Stimulated activated CD4-positive, alpha-beta T cell treated with anti-CD3 and anti-CD28 coated beads, Interleukin-15, amount 100 ng/mL, for 1 hour (primary cell): ENCODE results near the gene AQP3.
"Not testable (repeated sequence)": the region's sequence is repeated elsewhere in the genome, so short reads cannot be mapped to it uniquely, and the experiment has no call there.

Source experiments
- DNase-seq, 2 donors: peaks; one replicate each; pipeline ENCODE4 v3.0.0-alpha.2; 2020; ENCODE audit warnings: low read depth in 1 of 2, low spot score in 1 of 2

Gene AQP3

DNA sequence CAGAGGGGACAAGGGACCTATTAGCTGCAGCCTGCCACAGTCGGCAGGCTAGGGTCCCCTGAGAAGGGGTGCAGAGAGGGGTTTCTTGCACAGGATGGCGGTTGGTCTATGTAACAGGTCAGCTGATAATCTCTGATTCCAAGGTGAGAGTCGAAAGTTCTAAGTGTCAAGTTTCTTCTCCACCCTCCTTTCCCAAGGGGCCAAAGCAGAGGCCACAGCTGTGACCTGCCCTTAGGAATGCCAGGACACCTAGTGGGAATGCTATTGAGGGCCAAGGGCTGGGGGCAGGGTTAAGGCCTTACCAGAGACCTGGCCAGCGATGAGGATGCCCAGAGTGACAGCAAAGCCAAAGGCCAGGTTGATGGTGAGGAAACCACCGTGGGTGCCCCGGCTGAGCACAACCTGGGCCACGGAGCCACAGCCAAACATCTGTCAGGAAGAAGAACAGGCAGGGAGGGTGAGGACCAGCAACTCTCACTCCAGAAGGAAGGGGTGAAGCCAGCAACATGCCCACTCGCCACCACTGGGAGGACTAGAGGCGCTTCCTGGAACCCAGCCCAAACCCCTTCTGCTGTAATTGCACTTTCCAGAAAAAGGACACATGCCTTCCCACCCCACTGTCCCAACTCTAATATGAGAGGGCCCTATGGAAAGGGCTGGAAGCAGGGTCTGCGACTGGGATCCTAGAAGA lies 3.8 kb downstream of the AQP3 start:
- DNase-seq = no peak

DNA sequence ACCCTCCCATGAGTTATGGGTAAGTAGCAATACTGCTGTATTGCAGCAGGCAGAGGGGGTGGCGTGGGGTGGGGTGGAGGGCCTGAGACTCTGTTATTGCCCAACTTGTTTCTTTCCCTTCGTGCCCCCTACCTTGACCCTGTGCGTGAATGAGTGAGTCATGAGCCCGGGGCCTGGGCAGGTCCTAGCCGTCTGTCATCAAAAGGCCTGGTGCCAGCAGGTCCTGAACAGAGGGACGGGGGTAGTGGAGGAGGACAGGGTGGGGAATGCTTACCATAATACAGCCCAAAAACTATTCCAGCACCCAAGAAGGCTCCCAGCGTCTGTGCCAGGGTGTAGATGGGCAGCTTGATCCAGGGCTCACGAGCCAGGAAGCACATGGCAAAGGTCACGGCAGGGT lies 4.3 kb downstream of the AQP3 start:
- DNase-seq = no peak

DNA sequence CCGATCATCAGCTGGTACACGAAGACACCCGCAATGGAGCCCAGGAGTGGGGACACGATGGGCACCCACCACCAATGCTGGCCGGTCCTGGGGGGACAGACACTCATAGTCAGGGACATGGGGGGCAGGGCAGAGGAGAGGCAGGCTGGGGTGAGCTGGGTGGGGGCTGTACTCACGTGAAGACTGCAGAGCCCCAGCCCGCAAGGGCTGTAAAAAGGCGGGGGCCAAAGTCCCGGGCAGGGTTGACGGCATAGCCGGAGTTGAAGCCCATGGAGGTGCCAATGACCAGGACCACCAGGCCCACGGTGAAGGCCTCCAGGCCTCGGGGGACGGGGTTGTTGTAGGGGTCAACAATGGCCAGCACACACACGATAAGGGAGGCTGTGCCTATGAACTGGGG lies 5.3 kb downstream of the AQP3 start:
- DNase-seq = no peak

DNA sequence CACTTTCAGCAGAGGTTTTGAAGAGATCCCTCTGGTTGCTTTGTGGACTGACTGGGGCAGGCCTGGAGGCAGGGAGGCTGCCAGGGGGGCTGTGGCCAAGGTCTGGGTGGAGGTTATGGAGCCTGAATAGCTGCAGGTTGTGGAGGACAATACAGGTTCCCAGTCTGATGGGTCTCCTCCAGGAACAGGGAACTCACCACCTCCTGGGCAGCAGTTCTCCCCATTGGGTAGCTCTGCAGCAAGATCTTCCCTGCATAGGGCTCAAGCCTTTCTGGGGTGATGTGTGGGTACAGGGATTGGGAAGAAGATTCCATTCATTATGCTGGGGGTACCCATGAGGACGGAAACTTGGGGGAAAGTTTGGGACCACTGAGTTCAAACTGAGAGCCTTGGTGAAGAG lies 6.8 kb downstream of the AQP3 start:
- no peak for DNase-seq

DNA sequence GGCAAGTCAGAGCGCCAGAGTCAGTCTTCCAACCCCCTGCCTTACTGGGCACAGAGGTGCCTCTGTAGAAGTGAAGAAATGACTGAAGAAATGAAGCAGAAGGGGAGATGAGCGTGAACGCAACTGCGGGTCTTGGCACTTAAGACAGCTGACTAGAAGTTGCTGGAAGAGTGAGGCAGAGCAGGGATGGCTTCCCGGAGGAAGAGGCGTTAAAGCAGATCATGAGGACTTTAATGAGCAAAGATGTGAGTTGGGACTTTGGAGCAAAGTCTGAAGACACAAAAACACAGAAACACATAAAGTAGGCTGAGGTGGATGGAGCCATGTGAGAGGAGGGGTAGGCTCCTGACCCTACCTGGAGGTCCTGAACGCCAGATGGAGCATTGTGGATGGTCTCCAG lies 7.2 kb downstream of the AQP3 start:
- DNase-seq = no peak

DNA sequence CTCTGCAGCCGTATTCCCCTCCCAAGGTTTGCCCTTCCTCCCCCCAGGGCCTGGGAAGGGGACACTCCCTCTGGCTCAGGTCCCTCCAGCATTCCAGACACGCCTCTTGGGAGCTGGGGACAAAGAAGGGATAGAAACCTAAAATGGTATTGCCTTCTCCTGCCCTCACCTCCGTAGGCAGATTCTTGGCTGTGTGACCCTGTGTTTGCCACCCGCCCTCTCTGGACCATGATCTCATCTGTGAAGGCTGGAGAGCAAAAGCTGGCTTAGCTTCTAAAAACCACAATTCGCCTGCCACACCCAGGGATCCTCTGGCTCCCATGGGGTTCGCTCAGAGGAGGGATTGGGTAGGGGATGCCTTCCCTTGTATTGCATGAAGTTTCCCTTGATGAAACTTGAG lies 7.7 kb downstream of the AQP3 start:
- DNase-seq = no peak

DNA sequence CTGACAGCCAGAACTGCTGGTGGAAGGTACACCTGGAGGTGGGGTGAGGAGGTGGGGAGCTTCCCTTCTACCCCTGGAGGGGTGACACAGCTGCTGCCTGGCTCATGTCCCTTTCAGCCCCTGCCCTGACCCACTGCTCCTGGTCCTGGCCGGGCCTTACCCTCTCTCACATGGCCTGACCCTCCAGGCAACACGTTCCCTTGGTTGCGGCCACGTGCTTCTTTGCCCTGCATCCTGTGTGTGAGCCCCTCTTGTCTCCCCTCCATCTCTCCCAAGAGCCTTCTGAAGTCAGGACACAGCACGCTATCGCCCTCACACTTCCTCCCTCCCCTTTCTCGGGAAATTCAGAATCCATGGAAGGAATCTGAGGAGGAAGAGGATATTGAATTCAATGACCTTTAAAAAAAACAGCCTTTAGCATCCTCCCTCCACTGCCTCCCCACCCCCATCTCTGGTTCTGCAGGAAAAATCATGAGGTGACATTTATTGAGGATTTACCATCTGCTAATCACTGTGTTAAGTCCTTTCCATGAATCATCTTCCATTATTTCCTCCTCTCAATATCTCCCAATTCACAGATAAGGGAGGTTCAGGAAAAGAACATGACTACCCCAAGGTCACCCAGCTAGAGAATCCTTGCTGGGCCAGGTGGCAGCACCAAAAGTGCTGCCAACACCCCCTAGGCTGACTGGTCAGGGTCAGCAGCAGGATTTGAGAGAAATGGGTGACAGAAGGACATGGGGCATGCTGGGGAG lies 8.3 kb downstream of the AQP3 start:
- DNase-seq = no peak

DNA sequence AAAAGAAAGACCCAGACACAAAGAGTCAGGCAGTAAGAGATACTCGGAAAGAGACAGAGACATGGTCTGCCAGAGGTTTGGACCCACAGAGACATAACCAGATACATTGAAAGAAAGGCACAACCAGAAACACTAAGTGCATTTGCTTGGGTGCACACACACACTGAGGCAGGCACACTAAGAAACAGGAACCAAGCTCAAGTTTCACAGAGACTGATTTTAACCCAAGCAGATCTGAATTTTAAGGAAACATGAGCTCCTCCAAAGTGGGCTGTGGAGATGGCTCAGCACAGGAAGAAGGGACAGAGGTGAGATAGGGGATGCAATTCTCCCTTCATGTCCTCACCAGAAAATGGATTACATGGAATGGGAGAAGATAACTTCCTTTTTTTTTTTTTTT lies 9.5 kb downstream of the AQP3 start:
- DNase-seq = no peak

DNA sequence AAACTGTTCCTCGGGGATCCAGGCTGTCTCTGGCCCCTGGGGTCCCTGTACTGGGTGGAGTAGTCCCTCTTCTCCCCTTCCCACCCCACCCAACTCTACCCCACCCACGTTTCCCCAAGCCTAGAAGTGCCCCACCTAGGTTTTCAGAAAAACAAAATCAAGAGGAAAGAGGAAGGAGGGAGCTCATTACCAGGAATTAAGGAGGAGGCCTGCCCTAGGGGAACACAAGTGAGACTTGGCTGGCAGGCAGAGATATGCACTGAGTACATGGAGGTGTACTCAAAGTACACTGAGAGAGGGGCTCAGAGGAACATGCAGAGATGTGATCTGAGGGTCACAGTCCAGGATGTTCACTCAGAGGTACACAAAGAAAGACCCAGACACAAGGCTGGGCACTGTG lies 10.2 kb downstream of the AQP3 start:
- no peak for DNase-seq

DNA sequence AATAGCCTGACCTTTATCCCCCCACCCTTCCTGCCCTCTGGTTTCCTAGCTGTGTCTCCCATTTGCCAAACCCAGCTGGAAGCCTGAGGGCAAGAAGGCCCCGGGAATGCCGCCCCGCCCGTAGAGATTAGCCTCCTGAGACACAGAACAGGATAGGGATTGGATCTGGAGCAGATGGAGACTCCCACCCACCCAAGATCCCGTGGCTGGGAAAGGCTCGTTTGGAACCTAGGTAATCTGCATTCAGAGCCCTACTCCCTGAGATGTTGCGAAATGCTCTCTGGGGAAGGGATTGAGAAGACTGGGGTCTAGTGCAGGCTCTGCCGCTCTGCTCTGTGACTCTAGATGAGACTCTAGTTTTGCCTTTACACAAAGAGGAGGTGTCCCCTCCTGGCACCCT lies 10.9 kb downstream of the AQP3 start:
- DNase-seq = no peak

DNA sequence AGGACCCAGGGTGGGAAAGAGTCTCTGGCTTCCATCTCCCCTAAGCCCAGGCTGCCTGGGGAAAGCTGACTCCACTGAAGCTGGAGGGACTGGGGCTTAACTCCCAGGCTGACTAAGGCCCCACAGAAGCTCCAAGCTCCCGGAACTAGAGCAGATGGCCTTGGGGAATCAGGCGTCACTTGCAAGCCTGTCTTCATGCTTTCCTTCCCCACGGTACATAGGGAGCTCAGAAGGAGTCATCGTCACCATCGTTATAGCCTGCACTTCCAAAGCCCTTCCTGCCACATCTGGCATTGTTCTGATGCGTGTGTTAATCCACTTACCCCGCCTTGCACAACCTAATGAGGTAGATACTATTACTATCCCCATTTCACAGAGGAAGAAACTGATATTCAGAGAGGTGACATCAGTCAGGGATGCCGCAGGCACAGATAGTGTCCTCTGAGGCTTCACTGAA lies 11.5 kb downstream of the AQP3 start:
- no peak for DNase-seq

DNA sequence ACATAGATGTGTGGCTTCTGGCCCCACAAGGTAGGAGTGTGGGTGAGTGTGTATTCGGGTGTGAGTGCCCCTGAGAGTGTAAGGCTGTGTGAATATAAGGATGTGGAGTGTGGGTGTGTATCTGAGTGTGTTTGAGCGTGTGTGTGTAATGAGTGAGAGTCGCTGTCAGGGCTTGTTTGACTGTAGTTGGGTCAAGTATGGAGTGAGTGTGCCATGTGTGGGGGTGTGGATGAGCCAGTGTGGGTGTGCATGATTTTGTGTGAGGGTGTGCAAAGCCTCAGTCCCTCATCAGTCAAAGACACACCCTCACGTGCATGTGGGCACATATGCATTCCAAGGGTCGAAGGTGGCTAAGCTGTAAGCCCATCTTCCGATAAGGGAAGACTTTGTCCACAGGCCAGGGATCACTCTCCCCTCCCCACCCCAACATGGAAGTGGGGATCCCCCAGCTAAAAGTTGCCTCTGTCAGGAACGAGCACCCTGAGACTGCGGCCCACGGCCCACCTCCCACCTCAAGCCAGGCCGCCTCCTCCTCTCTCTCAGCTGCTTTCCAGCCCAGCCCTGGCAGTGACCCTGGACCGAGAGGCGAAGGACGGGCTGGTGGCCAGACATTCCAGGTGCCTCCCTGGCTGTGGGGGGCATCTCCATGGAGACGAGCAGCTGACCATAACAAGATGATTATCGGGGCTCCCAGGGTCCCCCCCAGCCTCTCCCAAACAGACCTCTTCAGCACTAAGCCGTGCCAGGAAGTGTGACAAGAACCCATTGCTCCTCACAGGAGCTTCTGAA lies 12.9 kb downstream of the AQP3 start:
- DNase-seq = no peak

DNA sequence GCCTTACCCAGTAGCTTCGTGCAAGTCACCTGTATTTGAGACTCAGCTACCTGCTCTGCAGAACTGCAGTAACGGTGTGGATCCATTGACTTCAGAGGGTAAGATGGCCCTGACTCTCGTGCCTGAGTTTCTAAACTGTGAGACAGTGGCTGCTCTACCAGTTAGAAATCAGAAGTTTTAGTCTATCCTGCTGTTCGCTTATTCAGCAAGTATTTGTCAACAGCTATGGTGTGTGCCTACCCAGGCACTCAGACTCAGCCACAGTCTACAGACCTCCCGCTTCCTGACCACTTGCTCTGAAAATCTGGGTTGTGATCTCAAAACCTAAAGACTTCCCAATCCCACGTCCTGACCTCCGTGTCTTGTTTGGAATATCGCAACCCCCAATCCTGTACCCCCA lies 13.5 kb downstream of the AQP3 start:
- DNase-seq = no peak

DNA sequence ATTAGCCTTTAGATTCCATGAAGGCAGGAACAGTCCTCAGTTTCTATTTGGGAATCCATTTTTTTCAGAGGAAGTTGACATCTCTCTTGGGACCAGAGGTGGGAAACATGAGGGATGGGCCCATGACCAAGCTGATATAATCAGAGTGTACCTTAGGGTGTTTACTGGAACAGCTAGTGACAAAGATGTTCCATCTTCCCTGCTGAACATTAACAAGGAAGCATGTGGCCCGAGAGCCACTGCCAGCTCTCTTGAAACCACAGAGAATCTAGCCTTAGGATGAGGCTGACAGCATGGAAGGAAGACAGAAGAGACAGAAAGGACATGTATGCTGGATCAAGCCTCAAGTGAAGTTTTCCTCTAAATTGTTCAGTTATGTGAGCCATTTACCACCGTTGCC lies 16.0 kb downstream of the AQP3 start:
- DNase-seq = no peak

DNA sequence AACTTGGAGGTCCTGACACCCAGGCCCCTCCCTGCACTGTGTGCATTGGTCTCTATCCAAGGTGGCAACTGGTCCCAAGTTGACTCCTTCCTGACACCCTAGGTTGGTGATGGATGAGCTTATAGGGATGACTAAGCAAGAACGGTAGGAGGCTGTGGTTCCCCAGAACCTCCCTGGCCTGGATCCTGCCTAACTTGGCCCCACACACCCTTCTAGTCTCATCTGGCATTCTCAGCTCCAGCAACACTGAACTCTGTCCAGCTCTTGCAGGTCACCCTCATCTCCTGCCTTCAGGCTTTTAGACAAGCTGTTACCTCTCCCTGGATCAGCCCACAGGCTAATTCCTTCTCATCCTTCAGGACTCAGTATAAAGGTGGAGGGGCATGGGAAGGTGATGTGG lies 16.5 kb downstream of the AQP3 start:
- no peak for DNase-seq

DNA sequence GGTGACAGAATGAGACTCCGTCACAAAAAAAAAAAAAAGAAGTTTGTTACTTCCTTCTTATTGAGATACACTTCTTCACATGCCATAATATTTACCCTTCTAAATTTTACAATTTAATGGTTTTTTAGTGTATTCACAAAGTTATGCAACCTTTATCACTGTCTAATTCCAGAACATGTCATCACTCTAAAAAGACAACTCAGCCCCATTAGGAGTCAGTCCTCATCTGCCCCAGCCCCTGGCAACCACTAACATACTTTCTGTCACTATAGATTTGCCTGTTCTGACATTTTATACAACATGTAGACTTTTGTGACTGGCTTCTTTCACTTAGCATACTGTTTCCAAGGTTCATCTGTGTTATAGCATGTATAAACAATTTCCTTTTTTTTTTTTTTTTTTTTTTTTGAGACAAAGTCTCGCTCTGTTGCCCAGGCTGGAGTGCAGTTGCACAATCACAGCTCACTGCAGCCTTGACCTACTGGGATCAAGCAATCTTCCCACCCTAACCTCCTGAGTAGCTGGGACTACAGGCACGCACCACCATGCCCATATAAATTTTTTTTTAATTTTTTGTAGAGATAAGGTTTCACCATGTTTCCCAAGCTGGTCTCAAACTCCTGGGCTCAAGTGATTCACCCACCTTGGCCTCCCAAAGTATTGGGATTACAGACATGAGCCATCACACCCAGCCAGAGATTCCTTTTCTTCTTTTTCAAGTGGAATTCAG lies 18.0 kb downstream of the AQP3 start:
- no peak for DNase-seq

DNA sequence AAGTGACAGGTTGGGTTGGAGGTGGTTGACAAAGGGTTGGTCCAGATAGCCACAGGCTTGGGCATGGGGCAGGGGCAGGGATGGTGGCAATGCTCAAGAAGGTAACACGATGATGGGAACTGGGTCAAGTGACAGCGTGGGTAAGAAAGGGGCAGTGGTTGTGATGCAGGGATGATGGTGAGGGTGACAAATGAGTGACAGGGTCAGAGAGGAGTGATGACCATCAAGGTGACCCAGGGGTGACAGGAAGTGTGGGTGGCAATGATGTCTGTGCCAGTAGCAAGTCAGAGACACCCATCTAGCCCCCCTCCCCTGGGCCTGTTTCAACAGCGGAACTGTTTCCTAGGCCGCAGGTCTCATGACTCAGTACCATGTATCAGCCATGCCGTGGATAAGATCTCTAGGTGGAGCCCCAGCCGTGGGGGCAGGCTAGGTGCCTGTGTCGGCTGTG lies 20.5 kb downstream of the AQP3 start:
- no peak for DNase-seq

DNA sequence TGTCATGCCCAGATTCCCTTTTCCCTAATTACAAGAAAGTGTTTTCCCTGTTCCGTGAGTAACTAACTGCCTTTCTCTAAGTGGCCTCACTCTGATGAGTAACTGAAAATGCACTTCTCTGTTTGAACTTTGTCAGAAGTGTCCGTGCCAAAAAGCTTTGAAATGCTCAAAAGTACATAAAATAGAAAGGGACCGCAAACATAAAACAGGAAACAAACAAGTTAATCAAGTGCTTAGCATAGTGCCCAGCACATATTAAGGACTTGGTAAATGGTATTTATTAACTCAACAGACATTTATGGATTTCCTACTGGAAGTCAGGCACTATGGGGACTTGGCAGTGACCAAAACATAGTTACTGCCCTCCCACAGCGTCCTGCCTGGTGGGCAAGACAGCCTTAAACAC lies 22.3 kb downstream of the AQP3 start:
- no peak for DNase-seq

DNA sequence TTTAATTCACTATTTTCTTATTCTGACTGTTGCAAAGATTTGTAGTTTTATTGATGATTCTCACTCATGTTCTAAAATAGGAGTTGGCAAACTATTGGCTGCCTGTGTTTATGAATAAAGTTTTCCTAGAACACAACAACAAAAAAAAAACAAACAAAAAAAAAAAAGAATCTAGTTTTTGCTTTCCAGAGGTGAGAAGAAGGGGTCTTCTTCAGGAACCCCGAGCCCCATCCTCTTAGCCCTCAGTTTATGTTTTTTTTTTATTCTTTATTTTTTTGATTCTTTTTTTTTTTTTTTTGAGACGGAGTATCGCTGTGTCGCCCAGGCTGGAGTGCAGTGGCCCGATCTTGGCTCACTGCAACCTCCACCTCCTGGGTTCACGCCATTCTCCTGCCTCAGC lies 22.9 kb downstream of the AQP3 start:
- not testable (repeated sequence) for DNase-seq

DNA sequence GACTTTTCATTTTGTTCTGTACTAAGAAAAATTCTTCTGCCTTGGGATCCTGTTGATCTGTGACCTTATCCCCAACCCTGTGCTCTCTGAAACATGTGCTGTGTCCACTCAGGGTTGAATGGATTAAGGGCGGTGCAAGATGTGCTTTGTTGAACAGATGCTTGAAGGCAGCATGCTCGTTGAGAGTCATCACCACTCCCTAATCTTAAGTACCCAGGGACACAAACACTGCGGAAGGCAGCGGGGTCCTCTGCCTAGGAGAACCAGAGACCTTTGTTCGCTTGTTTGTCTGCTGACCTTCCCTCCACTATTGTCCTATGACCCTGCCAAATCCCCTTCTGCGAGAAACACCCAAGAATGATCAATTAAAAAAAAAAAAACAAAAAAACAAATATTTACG lies 23.4 kb downstream of the AQP3 start:
- not testable (repeated sequence) for DNase-seq

DNA sequence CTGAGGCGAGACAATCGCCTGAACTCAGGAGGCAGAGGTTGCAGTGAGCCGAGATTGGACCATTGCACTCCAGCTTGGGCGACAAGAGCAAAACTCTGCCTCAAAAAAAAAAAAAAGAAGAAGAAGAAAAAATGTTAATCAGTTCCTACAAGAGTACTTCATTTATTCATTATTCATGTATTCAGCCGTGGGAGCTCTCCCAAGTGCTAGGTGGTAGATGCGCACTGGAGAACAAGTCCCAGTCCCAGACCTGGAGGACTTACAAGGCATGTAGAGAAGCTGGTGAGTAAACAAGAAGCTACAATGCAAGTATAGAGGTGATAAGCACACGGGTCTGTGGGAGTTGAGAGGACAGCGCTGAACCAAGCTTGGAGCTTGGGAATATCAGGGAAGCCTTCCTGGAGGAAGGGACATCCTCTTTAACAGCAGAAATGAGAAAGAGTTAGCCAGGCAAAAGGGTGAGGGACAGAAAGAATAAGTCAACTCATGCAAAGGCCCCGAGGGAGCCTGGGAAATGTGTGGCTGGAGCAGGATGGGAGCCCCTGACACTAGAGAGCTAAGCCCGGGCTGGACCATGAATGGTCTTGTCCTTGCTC lies 27.6 kb downstream of the AQP3 start:
- no peak for DNase-seq
